ENCODE data around the gene KRTAP5-8.

GRCh38 chr11:71489311-71490043 is 48.3 kb upstream of the KRTAP5-8 start:
- TF ChIP-seq POLR2A (IDR thresholded peaks at IDR 0.05) (no peak), CTCF (IDR thresholded peaks at IDR 0.05) (no peak), POLR2AphosphoS5 (IDR thresholded peaks at IDR 0.05) (no peak)
